Hematopoietic multipotent progenitor cell (in vitro differentiated cells): ENCODE data around the gene OBSCN. TPM values are rescaled to one million over a fixed set of nuclear protein-coding genes. Genes with fewer than 3 reads are reported as not detected.
A peak's percentile ranks its signal among the peaks of the same experiment; 100 is the strongest.

Experiments
- DNase-seq, 3 donors: peaks; one replicate each; pipeline ENCODE4 v3.0.0-alpha.2; 2011 to 2015; ENCODE audit warnings: low read depth in 2 of 3, low spot score in 2 of 3
- total RNA-seq: library from RNA; depleted of rRNA; stranded (reverse); fragments of >200 nt; gene quantifications from one replicate; pipeline ENCODE4 v1.2.3, GENCODE V29; 2012

Gene OBSCN
- total RNA-seq, 1 donor = 85.9 TPM

DNA sequence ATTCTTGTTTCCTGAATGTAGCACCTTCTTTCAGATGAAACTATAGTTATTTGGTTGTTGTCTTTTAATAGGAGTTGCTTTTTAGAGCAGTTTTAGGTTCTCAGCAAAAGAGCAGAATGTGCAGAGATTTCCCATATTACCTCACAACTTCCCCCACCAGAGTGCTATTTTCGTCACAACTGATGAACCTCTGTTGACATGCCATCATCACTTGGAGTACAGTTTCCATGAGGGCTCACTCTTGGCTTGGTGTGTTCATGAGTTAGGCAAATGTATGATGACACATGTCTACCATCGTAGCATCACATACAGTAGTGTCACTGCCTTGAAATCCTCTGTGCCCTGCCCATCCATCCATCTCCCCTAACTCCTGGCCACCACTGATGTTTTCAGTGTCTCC lies 38.5 kb upstream of the OBSCN start:
- no peak for DNase-seq

- no peak for DNase-seq
Observed at GRCh38 chr1:228170666-228171065, 37.2 kb upstream of the OBSCN start.

GRCh38 chr1:228171221-228171891 lies 36.5 kb upstream of the OBSCN start:
- no peak for DNase-seq

DNA sequence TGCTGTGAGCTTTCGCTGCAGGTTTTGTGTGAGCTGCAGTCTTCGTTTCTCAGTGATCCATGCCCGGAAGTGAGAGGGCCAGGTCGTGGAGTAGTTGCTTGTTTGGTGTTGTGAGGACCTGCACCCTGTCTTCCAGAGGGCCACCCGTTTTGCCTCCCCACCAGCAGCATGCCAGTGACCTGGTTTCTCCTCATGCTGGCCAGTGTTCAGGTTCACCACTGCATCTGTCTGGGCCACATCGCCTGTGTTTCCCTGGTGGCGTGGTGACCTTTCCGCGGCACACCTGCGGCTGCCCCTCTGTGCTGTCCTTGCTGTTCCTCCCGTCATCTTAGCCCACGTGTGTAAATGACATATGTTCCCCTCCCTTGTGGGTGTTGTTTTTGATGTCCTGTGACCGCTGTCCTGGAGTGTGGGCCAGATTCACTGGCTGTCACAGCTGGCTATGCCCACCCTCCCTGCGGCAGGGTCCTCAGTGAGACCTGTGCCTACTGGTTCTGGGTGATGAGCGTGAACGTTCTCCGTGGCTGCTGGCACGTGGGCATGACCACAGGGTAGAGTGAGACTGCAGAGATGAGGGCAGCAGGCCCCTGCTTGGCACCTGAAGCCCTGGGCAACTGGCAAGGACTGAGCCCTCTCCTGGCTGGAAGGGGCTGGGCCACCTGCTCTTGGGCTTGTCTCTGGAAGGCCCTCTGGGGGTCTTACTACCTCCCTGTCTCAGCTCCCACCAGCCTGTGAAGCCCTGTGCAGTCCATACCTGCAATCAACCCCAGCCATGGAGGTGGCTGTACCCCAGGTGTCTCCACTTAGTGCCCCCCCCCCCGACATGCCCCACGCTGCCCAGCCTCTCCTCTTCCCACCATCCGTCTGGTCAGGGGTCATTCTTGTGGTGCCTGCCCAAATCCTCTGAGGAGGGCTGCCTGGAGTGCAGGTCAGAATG lies 35.0 kb upstream of the OBSCN start:
- DNase-seq = no peak

DNA sequence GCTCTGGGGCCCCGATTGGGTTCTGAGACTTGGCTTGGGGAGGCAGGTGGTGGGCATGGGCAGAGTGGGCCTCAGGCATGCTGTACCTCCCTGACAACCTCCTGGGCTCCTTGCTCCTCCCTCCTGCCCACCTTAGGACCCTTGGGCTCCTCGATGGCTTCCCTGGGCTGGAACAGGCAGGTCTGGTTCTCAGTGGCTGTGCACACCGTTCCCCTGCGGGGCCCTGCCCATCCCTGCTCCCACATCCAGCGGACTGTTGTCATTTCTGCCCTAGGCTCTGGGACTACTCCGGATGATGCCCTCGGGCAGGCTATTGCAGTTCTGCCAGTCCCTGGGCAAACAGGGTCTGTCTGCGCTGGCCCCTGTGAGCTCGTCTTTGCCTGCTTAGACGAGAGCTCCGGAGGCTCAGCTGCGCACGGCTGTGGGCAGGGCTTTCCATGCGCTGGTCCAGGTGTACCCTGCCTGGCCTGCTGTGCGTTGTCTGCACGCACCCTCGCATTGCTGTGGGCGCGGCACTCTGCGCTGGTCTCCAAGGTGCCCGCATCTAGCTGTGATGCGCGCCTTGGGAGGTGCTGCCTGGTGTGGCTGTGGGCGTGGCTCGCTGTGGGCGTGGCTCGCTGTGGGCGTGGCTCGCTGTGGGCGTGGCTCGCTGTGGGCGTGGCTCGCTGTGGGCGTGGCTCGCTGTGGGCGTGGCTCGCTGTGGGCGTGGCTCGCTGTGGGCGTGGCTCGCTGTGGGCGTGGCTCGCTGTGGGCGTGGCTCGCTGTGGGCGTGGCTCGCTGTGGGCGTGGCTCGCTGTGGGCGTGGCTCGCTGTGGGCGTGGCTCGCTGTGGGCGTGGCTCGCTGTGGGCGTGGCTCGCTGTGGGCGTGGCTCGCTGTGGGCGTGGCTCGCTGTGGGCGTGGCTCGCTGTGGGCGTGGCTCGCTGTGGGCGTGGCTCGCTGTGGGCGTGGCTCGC lies 34.0 kb upstream of the OBSCN start:
- peak in 1 of 3 donors; percentile 23 for DNase-seq

DNA sequence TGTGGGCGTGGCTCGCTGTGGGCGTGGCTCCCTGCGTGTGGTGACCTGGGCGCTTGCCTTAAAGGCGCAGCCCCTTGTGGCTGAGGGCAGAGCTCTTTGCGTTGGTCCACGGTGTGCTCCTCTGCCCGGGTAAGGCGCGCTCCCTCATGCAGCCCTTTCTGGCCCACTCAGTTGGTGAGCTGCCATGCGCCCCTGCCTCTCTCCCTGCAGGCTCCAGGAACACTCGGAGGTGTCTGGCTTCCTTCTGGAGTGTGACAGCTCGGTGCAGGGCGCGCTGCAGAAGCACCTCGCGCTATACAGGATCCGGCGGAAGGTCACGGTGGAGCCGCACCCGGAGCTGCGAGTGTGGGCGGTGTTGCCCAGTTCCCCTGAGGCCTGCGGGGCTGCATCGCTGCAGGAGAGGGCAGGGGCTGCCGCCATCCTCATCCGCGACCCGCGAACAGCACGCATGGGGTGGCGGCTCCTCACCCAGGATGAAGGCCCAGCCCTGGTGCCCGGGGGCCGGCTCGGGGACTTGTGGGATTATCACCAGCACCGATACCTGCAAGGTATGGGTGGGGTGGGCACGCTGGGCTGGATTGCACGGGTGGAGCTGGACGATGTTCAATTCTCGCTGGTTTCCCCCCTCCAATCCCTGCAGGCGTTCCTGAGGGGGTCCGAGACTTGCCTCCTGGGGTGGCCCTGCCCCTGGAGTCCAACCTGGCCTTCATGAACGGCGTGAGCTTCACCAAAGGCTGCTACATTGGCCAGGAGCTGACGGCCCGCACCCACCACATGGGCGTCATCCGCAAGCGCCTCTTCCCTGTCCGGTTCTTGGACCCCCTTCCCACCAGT lies 33.1 kb upstream of the OBSCN start:
- DNase-seq = peak in 1 of 3 donors; percentile 32

DNA sequence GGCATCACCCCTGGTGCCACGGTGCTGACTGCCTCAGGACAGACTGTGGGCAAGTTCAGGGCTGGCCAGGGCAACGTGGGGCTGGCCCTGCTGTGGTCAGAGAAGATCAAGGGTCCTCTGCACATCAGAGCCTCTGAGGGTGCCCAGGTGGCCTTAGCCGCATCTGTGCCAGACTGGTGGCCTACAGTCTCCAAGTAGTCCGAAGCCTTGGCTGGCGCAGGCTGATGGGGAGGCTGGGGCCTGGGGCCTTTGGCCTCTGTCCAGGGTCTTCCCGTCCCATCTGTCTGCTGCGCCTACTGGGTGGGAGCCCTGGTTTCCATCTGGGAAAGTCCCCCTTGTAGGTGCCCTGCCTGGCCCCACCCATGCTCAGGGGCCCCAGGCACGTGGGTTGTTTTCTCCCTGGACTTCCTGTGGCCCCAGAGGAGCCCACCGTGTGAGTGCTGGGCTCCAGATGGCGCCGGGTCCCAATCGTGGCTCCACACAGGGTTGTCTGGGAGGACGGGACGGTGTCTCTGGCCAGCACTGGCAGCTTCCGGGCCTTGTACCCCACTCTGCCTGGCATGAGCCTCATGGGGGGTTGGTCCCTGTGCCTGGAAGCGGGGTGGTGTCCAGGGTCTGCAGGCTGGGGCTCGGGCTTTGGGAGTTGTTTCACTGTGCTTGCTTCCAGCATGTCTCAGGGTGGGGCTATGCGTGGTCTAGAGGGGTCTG lies 32.4 kb upstream of the OBSCN start:
- no peak for DNase-seq

- DNase-seq = no peak
Observed at GRCh38 chr1:228176024-228176395, 31.8 kb upstream of the OBSCN start.

- DNase-seq = no peak
Observed at GRCh38 chr1:228176461-228177182, 31.2 kb upstream of the OBSCN start.

- DNase-seq = no peak
Observed at GRCh38 chr1:228177183-228177475, 30.7 kb upstream of the OBSCN start.

DNA sequence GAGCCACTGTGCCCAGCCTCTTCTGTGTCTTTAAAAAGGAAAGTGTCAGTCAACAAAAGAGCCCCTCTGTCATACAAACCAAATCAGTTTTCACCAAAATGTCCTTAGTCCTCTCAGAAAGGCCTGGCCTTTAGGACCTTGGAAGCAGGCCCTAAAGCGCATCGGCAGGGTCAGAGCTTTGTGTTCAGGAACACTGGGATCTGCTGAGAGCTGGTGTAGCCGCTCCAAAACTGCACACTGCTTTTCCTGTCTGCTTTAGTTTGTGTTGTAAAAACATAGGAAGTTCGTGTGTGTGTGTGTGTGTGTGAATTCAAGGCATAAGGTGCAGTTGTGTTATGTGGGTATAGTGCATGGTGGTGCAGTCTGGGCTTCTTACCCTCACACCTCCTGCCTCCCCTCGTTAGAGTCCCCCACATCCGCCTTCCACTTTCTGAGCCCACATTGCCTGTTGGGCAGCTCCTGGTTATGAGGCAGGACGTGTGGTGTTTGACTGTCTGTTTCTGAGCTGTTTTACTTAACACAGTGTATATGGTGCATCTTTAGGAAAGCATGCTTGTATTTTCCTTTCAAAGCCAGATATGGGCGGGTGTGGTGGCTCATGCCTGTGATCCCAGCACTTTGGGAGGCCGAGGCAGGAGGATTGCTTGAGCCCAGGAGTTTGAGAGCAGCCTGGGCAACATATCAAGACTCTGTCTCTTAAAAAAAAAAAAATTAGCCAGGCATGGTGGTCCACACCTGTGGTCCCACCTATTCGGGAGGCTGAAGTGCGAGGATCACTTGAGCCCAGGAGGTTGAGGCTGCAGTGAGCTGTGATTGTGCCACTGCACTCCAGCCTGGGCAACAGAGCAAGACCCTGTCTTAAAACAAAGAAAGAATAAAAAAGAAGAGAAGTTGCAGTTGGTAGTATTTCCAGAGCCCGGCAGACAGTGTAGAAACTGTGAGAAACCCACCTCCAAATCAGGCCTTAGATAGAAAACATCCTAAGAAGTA lies 29.8 kb upstream of the OBSCN start:
- peak in 1 of 3 donors; percentile 22 for DNase-seq

- peak in 1 of 3 donors; percentile 54 for DNase-seq
Observed at GRCh38 chr1:228178737-228179684, 28.8 kb upstream of the OBSCN start.

DNA sequence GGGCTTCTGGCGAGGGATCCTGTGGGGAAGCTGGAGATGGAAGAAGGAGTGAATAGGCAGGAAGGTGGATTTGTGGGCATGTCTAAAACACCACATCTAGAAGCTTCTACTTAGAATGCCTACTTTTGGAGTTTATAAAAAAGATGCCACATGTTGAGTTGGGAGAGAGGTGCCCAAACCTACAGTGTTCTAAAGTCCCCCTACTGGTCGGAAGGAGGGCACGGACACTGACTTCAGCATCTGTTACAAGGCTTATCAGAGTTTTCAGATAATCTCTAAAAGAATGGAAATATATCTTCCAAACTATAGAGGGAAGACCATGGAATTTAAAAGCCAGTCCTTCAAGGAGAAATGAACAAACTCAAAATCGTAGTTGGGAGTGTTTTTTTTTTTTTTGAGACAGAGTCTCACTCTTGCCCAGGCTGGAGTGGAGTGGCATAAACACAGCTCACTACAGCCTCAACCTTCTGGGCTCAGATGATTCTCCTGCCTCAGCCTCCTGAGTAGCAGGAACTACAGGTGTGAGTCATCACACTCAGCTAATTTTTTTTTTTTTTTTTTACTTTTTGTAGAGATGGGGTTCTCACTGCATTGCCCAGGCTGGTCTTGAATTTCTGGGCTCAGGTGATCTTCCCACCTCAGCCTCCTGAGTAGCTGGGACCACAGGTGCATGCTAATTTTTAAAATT lies 27.4 kb upstream of the OBSCN start:
- DNase-seq = peak in 1 of 3 donors; percentile 46

DNA sequence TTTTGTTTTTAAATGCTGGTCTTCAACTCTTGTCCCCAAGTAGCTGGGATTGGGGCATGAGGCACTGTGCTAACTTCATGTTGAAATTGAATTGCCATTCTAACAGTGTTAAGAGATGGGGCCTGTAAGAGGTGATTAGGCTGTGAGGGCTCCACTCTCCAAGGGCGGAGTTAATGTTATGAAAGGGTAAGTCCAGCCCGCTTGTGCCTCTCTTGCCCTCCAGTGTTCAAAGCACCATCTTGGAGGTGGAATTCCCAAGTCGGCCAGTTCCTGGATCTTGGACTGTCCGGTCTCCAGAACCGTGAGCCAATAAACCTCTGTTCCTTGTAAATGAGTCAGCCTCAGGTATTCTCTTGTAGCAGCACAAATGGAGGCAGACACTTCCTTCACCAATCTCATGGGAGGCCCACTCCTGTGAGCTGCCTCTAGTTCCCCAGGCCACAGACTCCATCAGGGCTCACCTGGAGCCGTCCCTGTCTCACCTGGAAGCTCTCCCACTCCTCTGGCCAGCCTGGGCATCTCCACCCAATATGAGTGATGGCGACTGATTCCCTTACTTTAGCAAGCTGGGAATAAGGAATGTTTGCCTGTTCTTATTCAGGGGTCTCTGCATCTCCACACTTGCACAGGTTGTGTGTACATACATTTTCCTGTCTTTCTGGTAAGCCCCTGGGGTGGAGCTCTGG lies 26.7 kb upstream of the OBSCN start:
- no peak for DNase-seq

DNA sequence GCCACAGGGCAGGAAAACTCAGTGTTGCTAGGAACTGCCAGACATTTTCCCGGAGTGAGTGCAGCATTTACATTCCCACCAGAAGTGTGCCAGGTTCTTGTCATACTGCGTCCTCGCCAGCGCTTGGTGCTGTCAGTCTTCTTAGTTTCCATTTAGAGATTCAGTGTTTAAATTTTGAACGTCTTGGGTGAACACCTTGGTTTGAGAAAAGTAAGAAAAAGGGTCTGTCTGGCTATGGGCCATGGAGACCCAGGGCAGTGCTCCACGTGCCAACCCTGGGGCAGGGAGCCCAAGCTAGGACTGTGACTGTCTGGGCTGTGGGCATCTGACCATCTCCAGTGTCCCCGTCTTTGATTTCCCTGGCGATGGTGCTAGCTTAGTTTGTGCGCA lies 26.2 kb upstream of the OBSCN start:
- no peak for DNase-seq
